GM18520 (cell line): Measurements from ENCODE around the gene KCNJ15.

Experiments
- ATAC-seq: cut with Tn5 transposase; IDR thresholded peaks from one replicate; pipeline ENCODE4 v1.9.1; 2021; ENCODE audit not compliant: unreplicated experiment

The KCNJ15 gene

GRCh38 chr21:38297194-38297631 lies 40.4 kb downstream of the KCNJ15 start:
- ATAC-seq = no peak

DNA sequence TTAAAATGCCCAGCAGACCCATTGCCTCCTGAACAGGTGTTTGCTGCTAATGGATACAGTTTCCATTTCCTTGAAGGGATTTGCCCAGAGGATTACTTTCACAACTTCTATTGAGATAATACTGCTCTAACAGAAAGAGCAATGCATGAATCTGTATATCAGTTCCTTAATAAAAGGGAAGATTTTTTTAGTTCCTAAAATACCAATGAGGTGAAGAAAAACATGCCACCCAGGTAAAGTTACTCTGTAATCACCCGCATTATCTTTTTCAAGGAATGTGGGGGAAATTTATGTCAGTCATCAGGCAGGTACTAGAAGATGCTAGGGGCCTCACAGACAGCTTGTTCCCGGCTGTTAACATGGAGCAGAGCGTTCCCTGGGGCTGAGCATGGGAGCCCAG lies 41.1 kb downstream of the KCNJ15 start:
- ATAC-seq = no peak

GRCh38 chr21:38298832-38299231 lies 42.0 kb downstream of the KCNJ15 start:
- ATAC-seq = no peak

DNA sequence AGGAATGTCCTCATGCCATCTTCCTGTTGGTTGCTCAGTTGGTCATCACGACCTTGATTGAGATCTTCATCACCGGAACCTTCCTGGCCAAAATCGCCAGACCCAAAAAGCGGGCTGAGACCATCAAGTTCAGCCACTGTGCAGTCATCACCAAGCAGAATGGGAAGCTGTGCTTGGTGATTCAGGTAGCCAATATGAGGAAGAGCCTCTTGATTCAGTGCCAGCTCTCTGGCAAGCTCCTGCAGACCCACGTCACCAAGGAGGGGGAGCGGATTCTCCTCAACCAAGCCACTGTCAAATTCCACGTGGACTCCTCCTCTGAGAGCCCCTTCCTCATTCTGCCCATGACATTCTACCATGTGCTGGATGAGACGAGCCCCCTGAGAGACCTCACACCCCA lies 42.9 kb downstream of the KCNJ15 start:
- no peak for ATAC-seq

DNA sequence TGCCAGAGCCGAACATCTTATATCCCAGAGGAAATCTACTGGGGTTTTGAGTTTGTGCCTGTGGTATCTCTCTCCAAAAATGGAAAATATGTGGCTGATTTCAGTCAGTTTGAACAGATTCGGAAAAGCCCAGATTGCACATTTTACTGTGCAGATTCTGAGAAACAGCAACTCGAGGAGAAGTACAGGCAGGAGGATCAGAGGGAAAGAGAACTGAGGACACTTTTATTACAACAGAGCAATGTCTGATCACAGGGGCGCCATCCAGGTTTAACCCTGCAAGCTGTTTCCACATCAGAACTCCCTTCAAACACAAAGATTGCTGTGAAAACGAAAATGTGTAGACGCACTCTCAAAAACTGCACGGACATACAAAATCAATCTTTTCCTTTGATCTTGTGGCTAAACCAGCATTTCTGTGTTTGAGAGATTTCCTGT lies 43.4 kb downstream of the KCNJ15 start:
- no peak for ATAC-seq

GRCh38 chr21:38301321-38302214 lies 44.8 kb downstream of the KCNJ15 start:
- ATAC-seq = no peak

GRCh38 chr21:38303300-38303699 lies 46.5 kb downstream of the KCNJ15 start:
- no peak for ATAC-seq

GRCh38 chr21:38306433-38307141 lies 49.8 kb downstream of the KCNJ15 start:
- no peak for ATAC-seq

DNA sequence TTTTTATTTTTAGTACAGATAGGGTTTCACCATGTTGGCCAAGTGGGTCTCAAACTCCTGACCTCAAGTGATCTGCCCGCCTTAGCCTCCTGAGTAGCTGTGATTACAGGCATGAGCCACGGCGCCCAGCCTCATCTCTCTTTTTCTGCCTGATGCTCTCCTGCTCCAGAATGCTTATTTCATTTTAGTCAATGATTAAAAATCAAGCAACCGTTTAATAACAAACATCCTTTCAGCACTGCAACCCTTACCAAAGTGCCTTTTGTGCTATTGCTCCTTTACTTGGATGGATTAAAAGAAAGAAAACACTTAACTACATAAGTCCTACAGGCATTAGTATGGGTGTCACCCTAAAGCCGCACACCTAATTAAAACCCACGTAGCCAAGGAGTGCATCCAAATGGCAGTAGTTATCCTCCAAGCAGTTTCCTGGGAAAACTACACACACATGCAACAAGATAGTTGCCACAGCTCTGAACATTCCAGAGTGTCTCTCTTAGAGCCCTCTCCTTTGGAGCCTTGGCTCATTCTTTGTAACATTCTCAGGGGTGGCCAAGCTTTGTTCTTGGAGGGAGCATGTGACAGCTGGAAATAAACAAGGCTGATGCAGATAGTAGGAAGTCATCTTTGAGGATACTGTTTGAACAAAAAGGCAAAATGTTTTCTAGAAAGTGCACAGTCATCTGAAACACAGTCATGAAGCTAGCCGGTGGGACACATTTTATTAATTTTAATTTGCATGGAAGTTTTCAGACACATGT lies 51.2 kb downstream of the KCNJ15 start:
- no peak for ATAC-seq

DNA sequence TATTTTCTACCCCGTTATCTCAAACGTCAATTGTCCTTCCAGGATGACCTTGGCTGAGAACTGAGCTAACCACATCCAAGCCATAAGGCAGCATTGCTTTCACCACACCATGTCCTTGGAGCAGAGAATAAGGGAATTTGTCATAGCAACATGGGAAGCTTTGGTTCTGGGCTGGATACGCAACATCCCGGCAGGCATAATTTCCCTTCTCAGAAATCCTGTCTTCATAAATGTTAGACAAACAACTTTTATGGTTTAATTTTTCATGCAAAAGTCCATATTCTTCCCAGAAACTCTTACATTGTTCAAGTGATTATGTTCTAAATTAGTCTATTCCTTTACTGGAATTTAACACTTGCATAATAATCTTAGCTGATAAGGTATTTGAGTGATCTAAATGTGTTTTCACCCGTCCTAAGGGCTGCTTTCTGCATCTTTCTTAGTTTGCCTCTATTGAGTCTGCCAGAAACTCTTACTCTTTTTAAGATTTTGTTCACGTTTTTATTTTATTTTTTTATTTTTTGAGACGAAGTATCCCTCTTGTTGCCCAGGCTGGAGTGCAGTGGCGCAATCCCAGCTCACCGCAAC lies 51.8 kb downstream of the KCNJ15 start:
- ATAC-seq = no peak

GRCh38 chr21:38310646-38311485 lies 54.1 kb downstream of the KCNJ15 start:
- ATAC-seq = no peak

GRCh38 chr21:38311765-38312164 lies 55.0 kb downstream of the KCNJ15 start:
- ATAC-seq = no peak

- ATAC-seq = no peak
Measured at GRCh38 chr21:38312822-38313221, 56.0 kb downstream of the KCNJ15 start.

DNA sequence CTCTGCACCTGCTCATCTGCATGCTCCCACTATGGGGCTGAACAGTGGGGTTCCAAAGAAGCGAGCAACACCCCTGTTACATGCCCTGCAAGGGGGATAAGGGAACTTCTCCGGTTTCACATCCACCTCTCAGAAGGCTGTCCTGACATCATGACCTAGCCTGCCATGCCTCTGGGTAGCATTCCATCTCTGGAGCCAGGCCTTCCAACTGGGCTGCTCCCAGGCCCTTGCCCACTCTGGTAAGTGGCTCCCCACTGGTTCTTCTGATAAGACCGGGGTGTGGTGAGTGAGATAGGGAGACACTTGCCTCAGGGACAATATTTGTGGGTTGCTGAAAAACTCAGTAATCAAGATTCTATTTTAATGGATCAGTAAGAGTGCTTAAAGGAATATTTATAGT lies 57.8 kb downstream of the KCNJ15 start:
- ATAC-seq = no peak

- ATAC-seq = no peak
Measured at GRCh38 chr21:38315122-38315521, 58.3 kb downstream of the KCNJ15 start.

- no peak for ATAC-seq
Measured at GRCh38 chr21:38319781-38320180, 63.0 kb downstream of the KCNJ15 start.

- ATAC-seq = no peak
Measured at GRCh38 chr21:38321568-38321967, 64.8 kb downstream of the KCNJ15 start.

GRCh38 chr21:38322311-38322950 lies 65.6 kb downstream of the KCNJ15 start:
- no peak for ATAC-seq

DNA sequence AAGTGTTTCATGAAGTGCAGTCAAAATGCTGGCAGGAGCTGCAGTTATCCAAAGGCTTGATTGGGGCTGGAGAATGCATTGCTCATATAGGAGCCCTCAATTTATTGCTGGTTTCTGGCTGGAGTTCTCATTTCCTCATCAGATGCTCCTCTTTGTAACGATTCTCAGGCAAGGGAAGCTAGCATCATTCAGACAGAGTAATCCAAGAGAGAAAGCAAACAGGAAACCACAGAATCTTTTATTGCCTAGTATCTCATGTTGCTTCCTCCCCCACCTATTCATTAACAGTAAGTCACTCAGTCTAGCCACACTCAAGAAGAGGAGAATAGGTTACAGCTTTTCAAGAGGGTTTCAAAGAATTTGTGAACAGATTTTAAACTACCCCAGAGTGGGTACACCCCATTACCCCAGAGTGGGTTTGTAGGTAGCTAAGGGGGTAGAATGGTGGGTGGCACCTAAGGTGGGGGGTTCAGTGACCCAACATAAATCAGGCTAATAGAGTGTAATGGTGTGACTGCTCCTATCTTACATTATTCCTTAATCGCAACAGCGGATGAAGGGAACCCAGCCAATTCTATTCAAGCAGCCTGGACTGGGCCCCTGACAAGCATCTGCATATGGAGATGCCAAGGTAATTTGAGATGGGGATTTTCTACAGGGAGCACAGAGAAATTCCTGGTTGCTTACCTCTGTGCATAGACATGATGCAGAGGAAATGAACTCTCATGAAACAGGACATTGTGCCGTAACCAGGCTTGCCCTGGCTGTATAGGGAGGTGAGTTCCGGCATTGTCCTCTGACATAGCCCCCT lies 67.1 kb downstream of the KCNJ15 start:
- no peak for ATAC-seq
